ENCODE results near the gene CNTN1.

GRCh38 chr12:41049033-41049432 is 356.8 kb downstream of the CNTN1 start:
- no peak for TF ChIP-seq EZH2 (IDR thresholded peaks at IDR 0.05; ENCODE audit: borderline replicate concordance, low read depth, low read length, severe bottlenecking)
- TF ChIP-seq CTCF (IDR thresholded peaks at IDR 0.05; ENCODE audit: borderline replicate concordance, extremely low read depth, low read length, poor library complexity, severe bottlenecking), result no peak

All from DND-41 (cell line).